ENCODE results near the gene PLEK. TPM values are rescaled to one million over a fixed set of nuclear protein-coding genes. Genes with fewer than 3 reads are reported as not detected.

PLEK gene
- total and polyA plus RNA-seq, 2 donors (not counting 1 experiment from before 2014, with no cell fraction given), result not detected

GRCh38 chr2:68385220-68385906 is 20.3 kb downstream of the PLEK start:
- Histone ChIP-seq H3K4me2 (ENCODE audit: extremely low read depth, insufficient read depth, low read length) (no peak overlapping the region), H3K9ac (ENCODE audit: insufficient read depth, low read length) (no peak overlapping the region), H2AFZ (ENCODE audit: low read length) (no peak overlapping the region), H3K27ac (ENCODE audit: insufficient read depth, low read length) (no peak overlapping the region), H3K9me3 (ENCODE audit: control insufficient read depth, insufficient read depth, low read depth, low read length) (no peaks in the 10 kb centered on the region), H3K27me3 (ENCODE audit: control insufficient read depth, insufficient read depth, low read length) (peaks cover 27% of the 10 kb centered on the region), H3K4me3 (replicated peaks in 1 of 4; ENCODE audit: control extremely low read depth in 1 of 4, insufficient read depth in 1 of 4, low read depth in 3 of 4, low read length in 4 of 4) (no peak overlapping the region), H3K79me2 (ENCODE audit: control insufficient read depth, insufficient read depth, low read length) (no peaks in the 10 kb centered on the region), H4K20me1 (ENCODE audit: control insufficient read depth, extremely low read depth, insufficient read depth, low read length) (no peaks in the 10 kb centered on the region), H3K4me1 (ENCODE audit: control insufficient read depth, extremely low read depth, insufficient read depth, low read length) (no peaks in the 10 kb centered on the region), H3K36me3 (ENCODE audit: control insufficient read depth, insufficient read depth, low read length) (no peaks in the 10 kb centered on the region)
- no peak for DNase-seq (ENCODE audit: low read depth in 2 of 2)
- TF ChIP-seq EZH2 (IDR thresholded peaks at IDR 0.05; ENCODE audit: low read length, missing control alignments), result no peak
- no peak for TF ChIP-seq CTCF (conservative IDR thresholded peaks at IDR 0.05 in 1 of 2, IDR thresholded peaks at IDR 0.05 in 1 of 2; ENCODE audit: low read depth in 1 of 2, low read length in 2 of 2)

- Histone ChIP-seq H3K36me3 (ENCODE audit: control insufficient read depth, insufficient read depth, low read length) (no peaks in the 10 kb centered on the region), H3K4me3 (replicated peaks in 1 of 4; ENCODE audit: control extremely low read depth in 1 of 4, insufficient read depth in 1 of 4, low read depth in 3 of 4, low read length in 4 of 4) (no peak overlapping the region), H3K27ac (ENCODE audit: insufficient read depth, low read length) (no peak overlapping the region), H3K9me3 (ENCODE audit: control insufficient read depth, insufficient read depth, low read depth, low read length) (no peaks in the 10 kb centered on the region), H3K27me3 (ENCODE audit: control insufficient read depth, insufficient read depth, low read length) (peaks cover 25% of the 10 kb centered on the region), H3K79me2 (ENCODE audit: control insufficient read depth, insufficient read depth, low read length) (no peaks in the 10 kb centered on the region), H2AFZ (ENCODE audit: low read length) (no peak overlapping the region), H3K9ac (ENCODE audit: insufficient read depth, low read length) (no peak overlapping the region), H3K4me1 (ENCODE audit: control insufficient read depth, extremely low read depth, insufficient read depth, low read length) (no peaks in the 10 kb centered on the region), H4K20me1 (ENCODE audit: control insufficient read depth, extremely low read depth, insufficient read depth, low read length) (no peaks in the 10 kb centered on the region), H3K4me2 (ENCODE audit: extremely low read depth, insufficient read depth, low read length) (no peak overlapping the region)
- TF ChIP-seq CTCF (conservative IDR thresholded peaks at IDR 0.05 in 1 of 2, IDR thresholded peaks at IDR 0.05 in 1 of 2; ENCODE audit: low read depth in 1 of 2, low read length in 2 of 2), result no peak
- TF ChIP-seq EZH2 (IDR thresholded peaks at IDR 0.05; ENCODE audit: low read length, missing control alignments), result no peak
- no peak for DNase-seq (ENCODE audit: low read depth in 2 of 2)
Observed at GRCh38 chr2:68385907-68386287, 20.8 kb downstream of the PLEK start.

- H3K27me3 ChIP-seq (ENCODE audit: control insufficient read depth, insufficient read depth, low read length), result peaks cover 23% of the 10 kb centered on the region
- no peak overlapping the region for H2AFZ ChIP-seq (ENCODE audit: low read length)
- H4K20me1 ChIP-seq (ENCODE audit: control insufficient read depth, extremely low read depth, insufficient read depth, low read length), result no peaks in the 10 kb centered on the region
- H3K9ac ChIP-seq (ENCODE audit: insufficient read depth, low read length), result no peak overlapping the region
- no peaks in the 10 kb centered on the region for H3K36me3 ChIP-seq (ENCODE audit: control insufficient read depth, insufficient read depth, low read length)
- no peaks in the 10 kb centered on the region for H3K79me2 ChIP-seq (ENCODE audit: control insufficient read depth, insufficient read depth, low read length)
- H3K4me3 ChIP-seq (replicated peaks in 1 of 4; ENCODE audit: control extremely low read depth in 1 of 4, insufficient read depth in 1 of 4, low read depth in 3 of 4, low read length in 4 of 4), result no peak overlapping the region
- DNase-seq (ENCODE audit: low read depth in 2 of 2), result no peak
- H3K4me1 ChIP-seq (ENCODE audit: control insufficient read depth, extremely low read depth, insufficient read depth, low read length), result no peaks in the 10 kb centered on the region
- no peak overlapping the region for H3K27ac ChIP-seq (ENCODE audit: insufficient read depth, low read length)
- H3K9me3 ChIP-seq (ENCODE audit: control insufficient read depth, insufficient read depth, low read depth, low read length), result no peaks in the 10 kb centered on the region
- TF ChIP-seq CTCF (conservative IDR thresholded peaks at IDR 0.05 in 1 of 2, IDR thresholded peaks at IDR 0.05 in 1 of 2; ENCODE audit: low read depth in 1 of 2, low read length in 2 of 2), result no peak
- TF ChIP-seq EZH2 (IDR thresholded peaks at IDR 0.05; ENCODE audit: low read length, missing control alignments), result no peak
- H3K4me2 ChIP-seq (ENCODE audit: extremely low read depth, insufficient read depth, low read length), result no peak overlapping the region
Observed at GRCh38 chr2:68386365-68386764, 21.3 kb downstream of the PLEK start.

All from fibroblast of lung (primary cell).